Stimulated activated CD8-positive, alpha-beta memory T cell treated with anti-CD3 and anti-CD28 coated beads, Interleukin-4, amount 100 ng/mL, for 24 hours (primary cell): ENCODE measurements around the gene FAM174B.

ENCODE experiments used
- DNase-seq: peaks from one replicate; pipeline ENCODE4 v3.0.0-alpha.2; 2020; ENCODE audit warnings: low read depth

FAM174B gene

DNA sequence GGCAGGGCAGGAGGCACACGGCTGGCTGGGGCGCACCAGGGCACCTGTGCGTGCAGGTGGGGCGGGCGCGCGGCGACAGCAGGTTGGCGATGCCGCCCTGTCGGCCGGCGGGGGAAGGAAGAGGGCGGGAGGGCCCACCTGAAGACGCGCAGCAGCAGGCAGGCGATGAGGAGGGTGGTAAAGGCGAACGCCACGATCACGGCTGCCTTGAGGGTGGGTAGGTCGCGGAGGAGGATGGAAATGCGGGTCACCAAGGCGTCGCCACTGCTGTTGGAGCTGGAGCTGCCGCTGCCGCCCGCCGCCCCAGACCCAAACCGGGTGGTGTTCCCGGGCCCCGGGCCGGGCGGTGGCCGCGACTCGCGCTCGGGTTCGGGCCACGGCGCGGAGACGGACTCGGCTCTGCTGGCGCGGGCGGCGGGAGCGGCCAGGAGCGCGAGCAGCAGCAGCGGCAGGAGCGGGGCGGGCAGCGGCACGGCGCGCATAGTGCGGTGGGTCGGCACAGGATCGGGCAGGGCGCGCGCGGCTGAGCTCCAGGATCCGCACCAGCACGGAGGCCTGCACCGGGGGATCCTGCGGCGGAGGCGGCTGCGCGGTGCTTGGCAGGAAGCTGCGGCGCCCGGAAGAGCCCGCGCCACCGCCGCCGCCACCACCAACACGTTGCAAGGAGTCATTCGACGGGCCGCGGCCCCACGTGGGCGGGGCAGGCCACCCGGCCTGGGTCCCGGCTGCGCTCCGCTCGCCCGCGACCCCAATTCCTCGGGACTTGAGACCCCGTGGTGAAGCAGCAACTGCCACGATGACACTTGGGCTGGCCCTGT, at the start of gene FAM174B:
FAM174B (minus strand) TSS at position 598 of the 818 bp plus-strand sequence.
- no peak for DNase-seq

DNA sequence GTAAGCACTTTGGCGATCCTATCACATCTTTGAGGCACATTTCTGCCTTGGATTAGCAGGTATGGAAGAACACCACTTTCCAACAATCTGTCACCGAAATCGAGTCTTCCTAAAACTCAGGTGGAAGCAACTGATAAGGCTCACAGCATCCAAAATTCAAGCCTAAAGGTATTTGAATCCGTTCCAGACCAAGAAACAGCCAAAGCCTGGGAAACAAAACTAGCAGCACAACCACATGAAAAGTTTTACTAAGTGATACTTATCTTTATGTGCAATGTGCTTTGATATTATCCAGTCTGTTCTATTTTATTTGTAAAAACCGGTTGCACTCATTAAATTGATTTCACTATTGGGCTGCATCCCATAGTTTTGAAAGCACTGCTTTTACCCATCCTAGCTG, 40.5 kb upstream of the FAM174B start:
- DNase-seq = no peak

DNA sequence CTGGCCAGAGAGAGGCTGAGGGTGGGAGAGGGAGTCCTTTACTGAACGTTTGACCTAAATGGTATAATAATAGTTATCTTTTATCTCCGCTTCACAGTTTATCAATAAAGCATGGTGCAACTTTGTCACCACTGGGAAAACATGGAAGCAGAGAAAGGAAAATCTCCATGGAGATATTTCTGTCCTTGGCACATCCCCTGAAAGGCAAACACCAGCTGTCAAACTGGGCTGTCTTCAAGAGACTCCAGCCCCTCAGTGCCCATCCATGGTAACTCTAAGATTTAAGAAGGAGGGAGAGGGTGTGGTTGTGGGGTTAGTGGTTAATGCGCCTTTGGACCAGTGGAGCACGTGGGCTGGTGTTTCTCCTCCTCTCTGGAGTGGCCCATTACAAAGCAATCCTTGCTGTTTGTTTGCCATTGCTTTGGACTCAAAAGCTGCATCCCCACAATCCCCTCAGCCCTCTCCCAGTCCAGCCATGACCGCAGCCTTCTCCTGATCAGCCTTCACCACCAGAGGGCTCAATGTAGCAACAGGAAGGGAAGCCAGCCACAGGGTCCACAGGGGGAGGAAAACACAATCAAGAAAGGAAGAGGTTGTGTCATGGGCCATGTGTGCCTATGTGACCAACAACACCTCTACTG, 38.2 kb upstream of the FAM174B start:
- no peak for DNase-seq

DNA sequence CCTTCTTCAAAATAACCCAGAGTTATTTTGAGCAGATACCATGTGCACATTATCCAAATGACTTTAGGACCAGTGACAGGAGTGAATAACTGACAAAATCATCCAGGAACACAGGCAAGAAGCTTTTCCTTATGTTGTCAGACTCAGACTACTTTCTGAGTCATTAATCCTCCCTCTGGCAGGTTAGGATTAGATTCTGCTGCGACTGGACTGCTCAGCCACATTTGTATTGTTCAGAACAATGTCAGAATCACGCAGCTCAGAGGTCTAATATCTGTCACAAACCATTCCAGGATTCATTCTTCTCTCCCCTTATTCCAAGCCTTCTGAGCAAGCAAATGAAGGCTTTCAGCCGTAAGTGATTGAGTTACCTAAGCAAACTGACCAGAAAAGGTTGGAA, 34.8 kb upstream of the FAM174B start:
- DNase-seq = no peak

DNA sequence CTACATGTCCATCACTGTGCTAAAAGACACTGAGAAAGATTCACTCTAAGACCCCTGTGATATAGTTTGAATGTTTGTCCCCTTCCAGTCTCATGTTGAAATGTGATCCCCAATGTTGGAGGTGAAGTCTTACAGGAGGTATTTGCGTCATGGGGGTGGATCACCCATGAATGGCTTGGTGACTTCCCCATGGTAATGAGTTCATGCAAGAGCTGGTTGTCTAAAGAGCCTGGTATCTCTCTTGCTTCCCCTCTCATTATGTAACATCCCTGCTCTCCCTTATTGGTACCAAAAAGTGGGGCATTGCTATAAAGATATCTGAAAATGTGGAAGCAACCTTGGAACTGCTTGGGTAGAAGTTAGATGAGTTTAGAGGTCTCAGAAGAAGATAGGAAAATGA, 32.2 kb upstream of the FAM174B start:
- DNase-seq = no peak

DNA sequence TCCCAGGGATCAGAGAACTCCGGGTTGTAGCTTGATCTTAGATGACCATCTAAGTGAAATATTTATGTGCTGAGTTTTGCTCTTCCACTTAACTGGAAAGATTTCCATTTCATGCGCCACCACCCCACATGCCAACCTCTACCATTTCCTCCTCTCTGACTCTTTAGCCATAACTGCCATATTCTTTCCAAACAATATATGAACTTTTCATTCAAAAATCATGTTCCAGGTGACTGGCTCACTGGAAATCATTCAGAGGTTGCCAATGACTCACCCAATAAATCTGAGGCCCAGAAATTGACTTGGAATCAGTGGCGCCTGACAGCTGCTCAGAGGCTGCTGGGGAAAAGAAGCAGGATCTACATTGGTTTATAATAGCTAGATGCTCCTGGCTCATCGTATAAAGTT, 31.6 kb upstream of the FAM174B start:
- no peak for DNase-seq

DNA sequence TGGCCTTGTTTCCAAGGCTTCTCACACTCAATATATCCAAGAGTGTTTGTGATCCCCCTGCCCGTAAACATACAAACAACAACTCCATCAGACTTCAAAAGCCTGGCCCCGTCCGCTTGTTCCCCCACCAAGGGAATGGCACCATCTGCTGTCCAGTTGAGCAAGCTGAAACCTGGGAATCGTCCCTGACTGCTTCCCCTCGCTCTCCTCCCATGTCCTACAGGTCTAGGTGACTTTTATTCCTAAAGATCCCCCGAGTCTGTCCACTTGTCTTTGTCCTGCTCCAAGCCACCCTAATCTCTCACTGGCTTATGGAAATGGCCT, 27.9 kb upstream of the FAM174B start:
- no peak for DNase-seq

DNA sequence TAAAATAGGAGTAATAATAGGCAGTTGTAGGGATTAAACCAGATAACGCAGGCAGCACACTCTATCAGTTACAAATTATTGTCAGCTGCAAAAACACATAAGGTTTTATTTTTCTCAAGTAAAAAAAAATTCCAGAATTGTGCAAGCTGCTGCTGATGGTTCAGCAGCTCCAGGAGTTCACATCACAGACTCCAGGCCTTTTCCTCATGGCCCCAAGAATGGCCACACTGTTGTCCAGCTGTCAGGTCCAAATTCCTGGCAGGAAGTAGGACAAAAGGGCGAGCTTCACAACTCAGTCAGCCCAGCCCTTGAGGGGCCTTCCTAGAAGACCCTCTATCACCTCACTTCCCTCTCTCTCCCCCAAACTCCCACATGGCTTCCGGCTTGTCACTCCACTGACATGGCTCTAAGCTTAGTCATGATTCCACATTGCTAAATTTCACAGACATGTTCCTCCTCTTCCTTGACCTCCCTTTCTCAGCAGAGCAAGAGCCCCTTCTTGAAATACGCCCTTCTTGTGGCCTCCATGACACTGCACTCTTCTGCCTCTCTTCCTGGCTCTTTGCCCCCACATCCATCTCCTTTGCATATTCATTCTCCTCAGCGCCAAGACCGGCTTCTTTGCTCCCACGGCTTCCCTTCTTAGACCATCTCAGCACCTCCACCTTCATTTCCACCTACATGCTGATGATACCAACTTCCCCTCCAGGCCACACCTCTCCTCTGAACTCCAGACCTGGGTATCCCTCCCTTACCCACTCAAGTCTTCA, 27.4 kb upstream of the FAM174B start:
- DNase-seq = no peak

DNA sequence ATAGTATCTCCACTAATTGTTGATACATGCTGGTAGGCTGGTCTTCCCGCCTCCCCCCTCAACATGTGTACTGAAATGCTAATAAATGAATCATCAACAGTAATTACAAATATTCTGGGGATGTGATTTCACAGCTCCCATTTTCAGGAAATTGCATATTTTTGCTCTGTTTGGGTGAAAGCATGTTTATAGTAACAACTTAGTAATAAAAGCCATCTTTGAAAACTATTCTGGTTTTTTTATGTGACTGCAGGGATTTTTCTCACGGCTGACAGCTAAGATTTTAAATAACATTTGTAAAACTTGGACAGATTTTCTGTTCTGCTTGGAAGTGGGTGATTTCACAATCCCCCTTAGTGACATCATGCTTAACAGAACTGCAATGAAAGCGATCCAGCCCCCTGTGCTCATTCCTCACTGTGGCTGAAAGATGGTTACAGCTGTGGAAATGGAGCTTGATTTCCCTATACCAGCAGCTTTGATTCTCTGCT, 25.6 kb upstream of the FAM174B start:
- no peak for DNase-seq

DNA sequence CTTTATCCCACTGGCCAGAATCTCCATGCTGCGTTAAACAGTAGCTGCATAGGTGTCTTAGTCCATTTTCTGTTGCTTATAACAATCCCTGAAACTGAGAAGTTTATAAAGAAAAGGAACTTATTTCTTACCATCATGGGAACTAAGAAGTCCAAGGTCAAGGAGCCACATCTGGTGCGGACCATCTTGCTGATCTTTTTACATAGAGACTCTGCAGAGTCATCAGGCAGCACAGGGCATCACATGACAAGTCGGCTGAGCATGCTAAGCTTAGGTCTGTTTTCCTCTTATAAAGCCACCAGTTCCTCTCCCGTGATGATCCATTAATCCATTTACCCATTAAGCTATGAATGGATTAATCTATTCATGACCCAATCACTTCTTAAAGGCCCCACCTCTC, 22.4 kb upstream of the FAM174B start:
- no peak for DNase-seq

DNA sequence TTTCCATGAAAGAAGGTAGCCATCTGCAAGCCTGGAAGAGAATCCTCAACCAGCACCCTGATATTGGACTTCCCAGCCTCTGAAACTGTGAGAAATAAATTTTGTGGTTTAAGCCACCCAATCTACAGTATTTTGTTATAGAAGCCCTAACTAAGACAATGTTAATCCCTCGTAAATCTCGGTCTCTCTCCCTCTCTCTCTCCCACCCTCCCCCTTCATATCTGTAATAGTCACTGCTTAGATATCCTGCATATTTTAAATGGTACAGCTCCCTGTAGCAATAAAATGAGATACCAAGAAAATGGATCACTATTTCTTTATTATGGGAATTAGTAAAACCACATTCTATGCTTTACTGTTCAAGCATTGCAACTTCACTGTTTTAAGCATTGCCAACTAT, 21.0 kb upstream of the FAM174B start:
- no peak for DNase-seq

DNA sequence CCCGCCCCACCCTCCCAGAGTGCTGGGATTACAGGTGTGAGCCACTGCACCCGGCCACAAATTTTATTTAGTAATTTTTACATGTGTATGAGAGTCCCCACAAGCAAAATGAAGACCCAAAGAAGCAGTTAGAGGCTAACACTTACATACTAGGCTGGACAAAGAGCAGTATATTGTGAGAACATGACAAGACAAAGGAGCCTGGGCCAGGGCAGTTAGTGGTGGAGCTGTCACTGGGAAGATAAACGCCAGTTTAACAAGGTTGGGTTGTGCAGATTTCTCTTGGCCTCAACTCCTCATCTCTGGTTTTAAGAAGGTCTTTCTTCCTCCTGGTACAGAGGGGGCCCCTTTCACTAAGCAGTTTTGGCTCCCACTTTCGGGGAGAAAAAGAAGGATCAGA, 19.9 kb upstream of the FAM174B start:
- no peak for DNase-seq

DNA sequence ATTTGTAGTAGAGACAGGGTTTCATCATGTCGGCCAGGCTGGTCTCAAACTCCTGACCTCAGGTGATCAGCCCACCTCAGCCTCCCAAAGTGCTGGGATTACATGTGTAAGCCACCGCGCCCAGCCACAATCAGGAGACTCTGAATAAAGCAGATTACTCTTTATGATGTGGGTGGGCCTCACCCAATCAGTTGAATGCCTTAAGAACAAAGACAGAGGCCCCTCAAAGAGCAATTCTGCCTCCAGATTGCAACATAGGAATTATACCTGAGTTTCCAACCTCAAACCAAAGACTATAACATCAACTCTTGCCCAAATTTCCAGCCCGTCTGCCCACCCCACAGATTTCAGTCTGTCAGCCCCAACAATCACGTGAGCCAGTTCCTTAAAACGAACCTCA, 18.8 kb upstream of the FAM174B start:
- DNase-seq = no peak

DNA sequence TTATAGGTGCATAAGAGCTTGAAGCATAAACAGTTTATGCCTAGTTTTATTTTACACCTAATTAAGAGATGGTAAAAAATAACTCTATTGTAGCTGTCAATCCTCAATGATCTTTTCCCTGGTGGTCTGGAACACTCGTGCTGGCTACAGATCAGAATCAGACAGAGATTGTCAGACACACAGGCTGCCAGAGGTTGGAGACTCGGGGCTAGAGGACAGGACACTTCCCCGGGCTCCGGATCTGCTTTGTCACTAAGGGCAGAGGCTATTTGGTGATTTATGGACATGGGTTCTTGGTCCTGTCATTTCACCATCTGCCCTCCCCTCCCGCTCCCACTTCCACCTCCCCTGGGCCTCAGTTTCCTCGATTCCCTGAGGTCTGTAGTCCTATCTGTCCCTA, 16.5 kb upstream of the FAM174B start:
- no peak for DNase-seq

DNA sequence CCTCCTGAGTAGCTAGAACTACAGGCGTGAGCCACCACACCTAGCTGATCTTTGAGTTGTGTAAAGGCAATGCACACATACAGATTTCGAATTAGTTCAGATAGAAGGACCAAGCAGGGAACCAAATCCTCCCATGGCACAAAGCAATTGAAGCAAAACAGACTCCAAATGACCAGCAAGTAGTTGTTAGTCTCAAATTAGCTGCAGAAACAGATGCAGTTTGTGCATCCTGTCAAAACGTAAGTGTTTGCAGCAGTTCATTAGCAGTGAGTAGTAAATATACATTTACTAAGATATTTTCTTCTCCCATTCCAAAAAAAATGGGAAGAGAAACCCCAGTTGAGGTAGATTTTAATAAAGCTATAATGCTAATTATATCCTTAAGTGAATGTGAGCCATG, 15.8 kb upstream of the FAM174B start:
- DNase-seq = no peak

DNA sequence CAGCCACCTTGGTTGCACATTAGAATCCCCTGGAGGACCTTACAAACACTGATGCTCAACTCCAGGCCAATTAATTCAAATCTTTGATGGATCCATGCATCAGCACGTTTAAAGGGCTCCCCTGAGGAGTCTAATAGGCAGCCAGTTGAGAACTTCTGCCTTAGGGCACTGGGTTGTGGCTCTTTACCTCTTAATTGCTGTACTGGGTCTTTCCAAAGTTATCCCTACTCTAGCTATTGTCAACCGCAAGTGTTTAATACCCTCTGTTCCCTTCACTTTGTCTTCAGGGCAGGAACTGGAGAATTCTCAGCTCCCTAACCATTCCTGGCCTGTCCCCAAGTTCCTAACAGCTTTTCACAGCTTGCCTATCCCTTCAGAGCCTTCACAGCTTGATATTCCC, 15.0 kb upstream of the FAM174B start:
- no peak for DNase-seq

DNA sequence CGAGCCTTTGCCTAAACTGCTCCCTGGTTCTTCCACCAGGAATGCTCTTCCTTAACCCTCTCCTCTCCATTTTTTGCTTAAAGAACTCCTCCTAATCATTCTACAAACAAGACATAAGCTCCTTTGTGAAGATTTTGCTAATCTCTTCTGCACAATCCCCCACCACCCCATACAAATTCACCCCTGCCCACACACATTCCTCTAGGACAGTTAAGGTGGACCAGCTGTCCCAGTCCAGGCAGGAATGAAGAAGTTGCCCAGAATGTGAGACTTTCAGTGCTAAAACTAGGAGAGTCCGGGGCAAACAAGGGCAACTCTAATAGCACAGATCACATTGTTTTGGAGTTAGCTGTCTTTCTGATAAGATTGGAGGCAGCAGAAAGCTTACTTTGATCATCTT, 13.9 kb upstream of the FAM174B start:
- DNase-seq = no peak

DNA sequence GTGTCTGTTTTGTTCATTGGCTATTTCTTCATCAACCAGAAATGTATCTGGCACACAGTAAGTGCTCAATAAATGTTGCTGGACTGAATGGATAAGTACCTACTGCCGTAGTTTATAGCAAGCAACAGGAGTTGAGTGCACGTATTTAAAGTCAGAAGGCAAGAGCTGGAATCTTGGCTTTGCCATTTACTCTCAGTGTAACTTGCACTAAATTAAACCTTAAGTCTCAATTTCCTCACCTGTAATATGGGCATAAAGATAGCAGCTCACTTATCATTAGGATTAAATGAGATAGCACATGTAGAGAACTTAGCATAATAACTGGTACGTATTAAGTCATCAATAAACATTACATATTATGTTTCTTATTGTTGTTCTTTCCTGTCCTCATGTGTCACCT, 13.0 kb upstream of the FAM174B start:
- no peak for DNase-seq

DNA sequence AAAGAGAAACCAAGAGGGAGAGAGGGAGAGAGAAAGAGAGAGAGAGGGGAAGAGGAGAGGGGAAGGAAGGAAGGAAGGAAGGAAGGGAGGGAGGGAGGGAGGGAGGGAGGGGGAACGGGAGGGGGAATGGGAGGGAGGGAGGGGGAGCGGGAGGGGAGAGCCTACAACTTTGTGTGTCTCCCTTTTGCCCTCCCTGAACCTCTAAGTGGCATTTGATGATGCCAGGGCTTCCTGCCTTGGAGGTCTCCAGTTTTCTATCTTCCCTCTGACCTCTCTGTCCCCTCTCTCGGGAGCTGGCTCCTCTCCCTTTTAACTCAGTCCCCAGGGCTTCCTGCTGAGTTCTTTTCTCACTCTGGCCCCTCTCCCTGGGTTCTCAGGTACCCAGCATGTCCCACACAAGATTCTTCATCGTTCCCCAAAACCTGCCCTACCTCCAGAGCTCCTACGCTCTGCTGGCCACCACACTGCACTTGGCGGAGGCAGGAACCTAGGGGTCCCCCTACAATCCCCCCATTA, 12.5 kb upstream of the FAM174B start:
- DNase-seq = no peak

DNA sequence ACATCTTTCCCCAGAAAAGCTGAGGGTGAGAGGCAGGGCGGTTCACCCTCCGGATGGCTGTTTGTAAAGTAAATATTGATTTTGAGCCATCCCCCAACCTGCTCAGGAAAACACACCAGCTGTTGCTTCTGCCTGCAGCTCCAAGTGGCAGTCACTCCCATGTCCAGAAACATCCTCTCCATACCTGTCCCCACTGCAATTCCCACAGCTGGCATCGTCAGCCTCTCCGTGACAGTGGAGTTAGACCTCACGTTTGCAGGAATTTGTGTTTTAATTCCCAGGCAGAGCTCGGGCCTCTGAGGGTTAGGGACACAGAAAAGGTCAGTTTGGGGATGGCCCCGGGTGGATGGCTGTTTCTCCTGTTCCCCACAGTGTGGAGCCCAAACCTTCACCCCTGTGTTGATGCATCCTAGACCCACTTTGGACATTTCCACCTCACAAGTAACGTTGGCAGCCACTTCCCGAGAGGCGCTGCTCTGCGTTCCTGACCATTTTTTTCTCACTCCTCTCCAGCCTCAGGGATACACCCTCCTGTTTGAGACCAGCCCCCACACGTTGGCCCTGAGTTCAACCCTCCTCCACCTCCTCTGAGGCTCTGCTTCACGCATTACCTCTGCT, 11.8 kb upstream of the FAM174B start:
- no peak for DNase-seq

DNA sequence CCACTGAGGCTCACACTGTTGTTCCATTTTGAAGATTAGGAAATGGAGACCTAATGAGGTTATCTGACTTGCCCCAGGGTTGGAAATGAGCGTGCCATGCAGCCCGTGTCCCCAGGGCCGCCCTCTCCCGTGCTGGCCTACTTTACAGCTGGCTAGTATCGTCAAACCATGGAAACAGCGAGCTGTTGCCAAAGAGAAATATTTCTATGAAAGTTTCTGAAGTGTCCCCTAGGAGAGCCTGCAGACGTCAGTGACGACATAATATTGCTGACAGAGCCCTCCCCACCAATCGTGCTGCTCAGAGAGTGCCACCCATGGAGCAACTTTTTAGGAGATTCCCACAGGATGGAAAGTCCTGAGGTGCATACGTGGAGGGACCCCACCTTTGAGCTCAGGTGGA, 11.2 kb upstream of the FAM174B start:
- DNase-seq = no peak

DNA sequence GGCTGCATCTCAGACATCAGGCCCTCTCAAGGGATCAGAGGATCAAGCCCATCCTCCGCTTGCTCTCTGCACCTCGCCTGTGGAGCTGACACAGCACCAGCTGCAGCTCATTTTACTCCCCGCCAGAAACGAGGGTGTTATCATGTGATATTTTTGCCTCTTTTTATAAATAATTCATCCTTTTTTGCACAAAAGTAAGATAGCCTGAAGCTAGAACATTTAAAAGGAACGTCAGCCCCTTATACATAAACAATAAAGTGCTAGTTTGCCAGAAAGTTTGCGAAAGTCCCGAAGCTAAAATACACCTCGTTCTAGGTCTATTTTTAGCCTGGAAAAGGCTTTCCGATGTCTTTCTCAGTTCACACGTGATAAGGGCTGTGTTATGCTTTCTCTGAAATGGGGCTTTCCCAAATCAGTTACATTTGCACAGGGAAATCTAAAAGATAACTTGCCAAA, 9.6 kb upstream of the FAM174B start:
- DNase-seq = no peak
